Astrocyte (in vitro differentiated cells and primary cell): ENCODE results near the gene CCDC102A.

Experiments
- CTCF ChIP-seq: IDR thresholded peaks from 2 replicates; pipeline ENCODE4 v1.5.1; 2011; ENCODE audit warnings: low read depth, mild to moderate bottlenecking, inconsistent platforms, low read length, moderate library complexity; ENCODE audit not compliant: insufficient read depth
- EZH2 ChIP-seq: IDR thresholded peaks from 2 replicates; pipeline ENCODE4 v1.6.1; 2012; ENCODE audit warnings: mild to moderate bottlenecking, low read length, inconsistent platforms; ENCODE audit not compliant: insufficient read depth

DNA sequence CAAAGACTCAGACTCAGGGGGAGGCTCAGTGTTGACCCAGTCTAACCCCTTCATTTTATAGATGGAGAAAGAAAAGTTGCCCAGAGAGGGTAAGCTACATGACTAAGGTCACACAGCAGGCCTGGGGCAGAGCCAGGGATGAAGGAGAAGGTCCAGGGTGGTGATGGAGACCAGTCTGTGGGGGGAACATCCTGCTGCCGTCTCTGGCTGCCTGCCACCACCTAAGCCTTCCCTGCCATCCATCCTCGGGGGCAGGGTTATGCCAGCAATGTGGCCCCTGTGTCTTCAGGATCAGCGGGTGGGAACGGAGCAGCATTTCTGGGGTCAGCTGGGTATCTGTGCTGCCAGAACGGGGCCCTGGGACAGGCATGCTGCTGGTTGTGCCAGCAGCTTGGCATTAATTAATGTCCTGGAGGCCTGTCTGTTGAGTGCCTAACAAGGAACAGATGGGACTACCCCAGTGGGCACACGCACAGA is 55.6 kb downstream of the CCDC102A start:
- TF ChIP-seq CTCF = no peak
- TF ChIP-seq EZH2 = no peak
